ENCODE data around the gene KNL1. TPM values are rescaled to one million over a fixed set of nuclear protein-coding genes. Genes with fewer than 3 reads are reported as not detected.

KNL1 gene
- total RNA-seq, 1 experiment from 2014 or later: 19.7 TPM

- H3K27ac Mint-ChIP-seq: peak overlapping the region; percentile 92 to 99 (median 97)
- Histone ChIP-seq H4K5ac (ENCODE audit: insufficient read length, low read depth, low read length) (no peak overlapping the region), H3K18ac (ENCODE audit: insufficient read length, low read depth, low read length) (no peak overlapping the region), H2BK120ac (ENCODE audit: low read depth, low read length, poor library complexity, severe bottlenecking) (no peak overlapping the region), H2AK5ac (ENCODE audit: insufficient read length, low read length) (no peak overlapping the region), H3K23ac (ENCODE audit: insufficient read length, low read depth, low read length) (no peak overlapping the region), H3K9me3 (ENCODE audit: control insufficient read depth, low read depth, low read length) (no peaks in the 10 kb centered on the region), H3K56ac (ENCODE audit: insufficient read length, low read depth, low read length) (no peak overlapping the region), H3K14ac (ENCODE audit: insufficient read depth, low read length) (no peak overlapping the region), H2BK15ac (ENCODE audit: low read depth, low read length) (no peak overlapping the region), H3T11ph (ENCODE audit: low read length) (no peak overlapping the region), H3K4me2 (ENCODE audit: insufficient read depth, insufficient read length, low read length) (peak overlapping the region; percentile 83), H3K9ac (ENCODE audit: extremely low read depth, insufficient read length, low read length) (peak overlapping the region; percentile 61), H3K23me2 (ENCODE audit: insufficient read length, low read depth, low read length, poor library complexity, severe bottlenecking) (no peaks in the 10 kb centered on the region), H4K8ac (replicated peaks; ENCODE audit: insufficient read length, low read depth, low read length) (no peak overlapping the region), H2BK20ac (ENCODE audit: low read depth, low read length, poor library complexity, severe bottlenecking) (no peak overlapping the region), H3K79me1 (ENCODE audit: insufficient read depth, low read depth, low read length, poor library complexity, severe bottlenecking) (no peaks in the 10 kb centered on the region), H3K79me2 (ENCODE audit: insufficient read depth, low read length) (no peaks in the 10 kb centered on the region; the same call in 1 of the 2 replicates), H3K4ac (ENCODE audit: low read depth, low read length) (no peak overlapping the region), H4K91ac (ENCODE audit: insufficient read length, low read depth, low read length) (no peak overlapping the region), H3K27me3 (ENCODE audit: insufficient read depth, low read length) (no peaks in the 10 kb centered on the region), H4K20me1 (ENCODE audit: control insufficient read depth, insufficient read depth, insufficient read length) (no peaks in the 10 kb centered on the region), H2AFZ (ENCODE audit: low read length) (no peak overlapping the region), H3K27ac (ENCODE audit: insufficient read length, low read depth, low read length) (no peak overlapping the region), H2BK5ac (ENCODE audit: insufficient read length, low read length) (no peak overlapping the region), H3K4me1 (ENCODE audit: insufficient read depth, low read length) (no peaks in the 10 kb centered on the region; the same call in 1 of the 2 replicates), H2BK12ac (ENCODE audit: insufficient read length, low read depth, low read length) (no peak overlapping the region)
- H3K27me3 Mint-ChIP-seq (ENCODE audit: low read depth): no peaks in the 10 kb centered on the region; the same call in 1 of the 2 replicates
- H3K36me3 Mint-ChIP-seq (ENCODE audit: insufficient read depth in 1 of 3, low read depth in 3 of 3): peaks cover 8 to 21% (median 15%) of the 10 kb centered on the region in 3 experiments; a peak in 6 of 7 replicates
- peaks cover 12 to 21% of the 10 kb centered on the region in 2 experiments for H3K4me1 Mint-ChIP-seq
- DNase-seq: no peak
- no peak for TF ChIP-seq CTCF (conservative IDR thresholded peaks at IDR 0.05)
- no peaks in the 10 kb centered on the region; a peak in 1 of 5 replicates for H3K9me3 Mint-ChIP-seq
- peak overlapping the region; percentile 87 to 98 for H3K4me3 Mint-ChIP-seq
- no CpG with 5 or more reads among the region's 31 CpGs for WGBS (ENCODE audit: extremely low coverage, insufficient read length, low lambda C conversion rate)
These were observed 100.0 kb downstream of the KNL1 start for GRCh38 chr15:40693904-40694687.
